Kasumi-1 (cell line): ENCODE measurements around the gene PABPC1L2B.
"Not testable (repeated sequence)": the region's sequence is repeated elsewhere in the genome, so short reads cannot be mapped to it uniquely, and the experiment has no call there.

ENCODE experiments used
- DNase-seq, 2 experiments: peaks; one replicate each; lab custom pipeline; 2025; lab: John Stamatoyannopoulos, UW

PABPC1L2B gene

GRCh38 chrX:73002733-73003132 is at the start of gene PABPC1L2B:
Gene PABPC1L2B (plus strand): TSS chrX:73002939. CDS start chrX:73003643, 704 bp downstream.
- DNase-seq = not testable (repeated sequence)

DNA sequence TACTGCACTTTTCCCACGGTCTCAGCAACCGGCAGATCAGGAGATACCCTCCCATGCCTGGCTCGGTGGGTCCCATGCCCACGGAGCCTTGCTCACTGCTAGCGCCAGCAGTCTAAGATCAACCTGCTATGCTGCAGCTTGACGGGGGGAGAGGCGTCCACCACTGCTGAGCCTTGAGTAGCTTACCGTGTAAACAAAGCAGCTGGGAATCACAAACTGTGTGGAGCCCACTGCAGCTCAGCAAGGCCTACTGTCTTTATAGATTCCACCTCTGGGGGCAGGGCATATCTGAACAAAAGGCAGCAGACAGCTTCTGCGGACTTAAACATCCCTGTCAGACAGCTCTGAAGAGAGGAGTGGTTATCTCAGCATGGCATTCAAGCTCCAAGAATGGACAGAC is 42.8 kb upstream of the PABPC1L2B start:
- DNase-seq = not testable (repeated sequence)

GRCh38 chrX:72971859-72972258 is 30.9 kb upstream of the PABPC1L2B start:
- DNase-seq = not testable (repeated sequence)

- DNase-seq = not testable (repeated sequence)
Observed at GRCh38 chrX:72974885-72975284, 27.9 kb upstream of the PABPC1L2B start.

GRCh38 chrX:72980894-72981469 is 21.8 kb upstream of the PABPC1L2B start:
- DNase-seq = not testable (repeated sequence)

DNA sequence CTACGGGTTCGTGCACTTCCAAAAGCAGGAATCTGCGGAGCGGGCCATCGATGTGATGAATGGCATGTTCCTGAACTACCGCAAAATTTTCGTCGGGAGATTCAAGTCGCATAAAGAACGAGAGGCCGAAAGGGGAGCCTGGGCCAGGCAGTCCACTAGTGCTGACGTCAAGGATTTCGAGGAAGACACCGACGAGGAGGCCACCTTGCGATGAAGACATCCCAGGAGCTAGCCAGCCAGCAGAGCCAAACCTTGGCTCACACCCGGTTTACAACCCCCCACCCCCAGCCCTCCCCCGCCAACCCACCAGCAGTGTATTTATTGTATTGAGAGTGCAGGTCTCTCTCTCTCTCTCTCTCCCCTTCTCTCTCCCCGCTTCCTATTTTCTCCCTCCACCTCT is 1.3 kb downstream of the PABPC1L2B start:
- not testable (repeated sequence) for DNase-seq

DNA sequence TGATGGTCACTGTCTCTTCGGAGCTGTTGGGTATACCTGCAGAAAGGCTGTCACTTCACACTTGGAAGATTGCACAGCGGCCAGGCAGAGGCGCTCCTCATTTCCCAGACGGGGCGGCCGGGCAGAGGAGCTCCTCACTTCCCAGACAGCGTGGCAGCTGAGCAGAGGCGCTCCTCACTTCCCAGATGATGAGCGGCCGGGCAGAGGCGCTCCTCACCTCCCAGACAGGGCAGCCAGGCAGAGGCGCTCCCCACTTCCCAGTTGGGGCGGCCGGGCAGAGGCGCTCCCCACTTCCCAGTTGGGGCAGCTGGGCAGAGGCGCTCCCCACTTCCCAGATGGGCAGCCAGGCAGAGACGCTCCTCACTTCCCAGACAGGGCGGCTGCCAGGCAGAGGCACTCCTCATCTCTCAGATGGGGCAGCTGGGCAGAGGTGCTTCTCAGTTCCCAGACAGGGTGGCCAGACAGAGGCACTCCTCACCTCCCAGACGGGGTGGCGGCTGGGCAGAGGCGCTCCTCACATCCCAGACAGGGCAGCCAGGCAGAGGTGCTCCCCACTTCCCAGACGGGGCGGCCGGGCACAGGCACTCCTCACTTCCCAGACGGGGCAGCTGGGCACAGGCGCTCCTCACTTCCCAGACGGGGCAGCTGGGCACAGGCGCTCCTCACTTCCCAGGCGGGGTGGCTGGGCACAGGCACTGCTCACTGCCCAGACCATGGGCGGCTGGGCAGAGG is 18.8 kb downstream of the PABPC1L2B start:
- no peak for DNase-seq

DNA sequence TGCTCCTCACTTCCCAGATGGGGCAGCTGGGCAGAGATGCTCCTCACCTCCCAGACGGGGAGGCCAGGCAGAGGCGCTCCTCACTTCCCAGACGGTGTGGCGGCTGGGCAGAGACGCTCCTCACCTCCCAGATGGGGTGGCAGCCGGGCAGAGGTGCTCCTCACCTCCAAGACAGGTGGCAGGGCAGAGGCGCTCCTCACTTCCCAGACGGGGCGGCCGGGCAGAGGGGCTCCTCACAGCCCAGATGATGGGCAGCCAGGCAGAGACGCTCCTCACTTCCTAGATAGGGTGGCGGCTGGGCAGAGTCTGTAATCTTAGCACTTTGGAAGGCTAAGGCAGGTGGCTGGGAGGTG is 19.3 kb downstream of the PABPC1L2B start:
- DNase-seq = not testable (repeated sequence)

GRCh38 chrX:73028876-73029275 is 26.1 kb downstream of the PABPC1L2B start:
- no peak for DNase-seq
